Measurements from ENCODE around the gene CELSR2.
A peak's percentile ranks its signal among the peaks of the same experiment; 100 is the strongest.

The CELSR2 gene

GRCh38 chr1:109229531-109230127 lies 19.7 kb upstream of the CELSR2 start:
- no peak for DNase-seq

- DNase-seq, result no peak
Observed at GRCh38 chr1:109231066-109231465, 18.3 kb upstream of the CELSR2 start.

DNA sequence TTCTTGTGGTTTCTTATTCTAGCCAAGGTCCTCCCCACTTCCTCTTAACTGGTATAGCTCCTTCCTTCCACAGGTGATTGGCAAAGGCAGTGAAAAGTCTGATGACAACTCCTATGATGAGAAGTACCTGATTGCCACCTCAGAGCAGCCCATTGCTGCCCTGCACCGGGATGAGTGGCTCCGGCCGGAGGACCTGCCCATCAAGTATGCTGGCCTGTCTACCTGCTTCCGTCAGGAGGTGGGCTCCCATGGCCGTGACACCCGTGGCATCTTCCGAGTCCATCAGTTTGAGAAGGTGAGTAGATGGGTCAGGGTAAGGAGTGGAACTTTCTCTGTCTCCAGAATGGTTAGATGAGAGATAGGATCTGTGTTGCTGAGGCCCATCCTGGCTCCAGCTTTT lies 14.2 kb upstream of the CELSR2 start:
- no peak for DNase-seq

DNA sequence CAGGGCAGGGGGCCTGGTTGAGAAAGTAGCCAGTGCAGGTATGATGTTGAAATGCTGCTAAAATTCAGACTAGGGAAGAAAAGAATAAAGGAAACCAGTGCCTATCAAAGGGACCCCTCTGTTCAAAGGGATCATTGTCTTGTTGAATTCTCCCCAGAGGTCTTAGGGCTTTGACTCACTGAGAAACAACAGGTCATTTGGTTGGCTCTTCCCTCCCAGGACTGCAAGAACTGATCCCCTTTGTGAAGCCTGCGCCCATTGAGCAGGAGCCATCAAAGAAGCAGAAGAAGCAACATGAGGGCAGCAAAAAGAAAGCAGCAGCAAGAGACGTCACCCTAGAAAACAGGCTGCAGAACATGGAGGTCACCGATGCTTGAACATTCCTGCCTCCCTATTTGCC lies 11.8 kb upstream of the CELSR2 start:
- DNase-seq, result no peak

DNA sequence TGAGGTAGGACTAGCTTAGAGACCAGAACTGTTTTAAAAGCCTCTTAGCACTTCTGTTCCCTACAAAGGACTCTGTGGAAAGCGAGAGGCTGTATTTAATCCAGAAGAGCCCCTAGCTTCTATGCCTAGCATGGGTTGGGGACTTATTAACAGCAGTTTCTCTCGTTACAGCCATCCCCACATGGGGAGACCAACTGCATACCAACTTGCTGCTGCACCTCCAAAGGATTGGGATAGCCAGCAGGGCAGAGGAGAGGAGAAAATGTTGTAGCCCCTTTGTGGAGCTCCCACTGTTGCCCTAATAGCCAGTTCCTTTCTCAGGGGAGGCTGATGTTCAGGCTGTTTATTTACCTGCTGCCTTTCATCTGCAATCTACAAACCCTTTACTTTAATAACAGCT lies 11.0 kb upstream of the CELSR2 start:
- DNase-seq, result no peak

GRCh38 chr1:109239047-109239408 lies 10.3 kb upstream of the CELSR2 start:
- DNase-seq, result no peak

GRCh38 chr1:109239409-109240068 lies 9.8 kb upstream of the CELSR2 start:
- peak; percentile 61 for DNase-seq

- peak; percentile 32 for DNase-seq
Observed at GRCh38 chr1:109240158-109241152, 8.9 kb upstream of the CELSR2 start.

DNA sequence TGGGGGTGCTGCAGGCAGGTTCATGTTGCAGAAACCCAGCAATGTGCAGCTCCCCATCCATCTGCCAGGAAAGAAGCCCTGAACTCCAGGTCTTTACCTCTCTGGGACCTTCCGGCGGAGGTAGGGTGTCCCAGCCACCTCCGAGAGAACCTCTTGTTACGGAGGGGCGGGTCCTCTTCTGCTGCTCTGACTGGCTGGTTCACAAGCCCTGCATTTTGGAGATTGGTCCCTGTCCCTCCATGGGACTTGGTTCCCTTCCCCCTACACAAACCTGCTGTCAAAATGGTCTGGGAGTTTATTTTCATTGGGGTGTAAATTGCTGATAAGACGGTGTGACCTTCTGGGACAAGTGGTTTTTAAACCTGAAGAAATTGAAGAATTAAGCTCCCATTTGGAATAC lies 8.0 kb upstream of the CELSR2 start:
- DNase-seq, result no peak

DNA sequence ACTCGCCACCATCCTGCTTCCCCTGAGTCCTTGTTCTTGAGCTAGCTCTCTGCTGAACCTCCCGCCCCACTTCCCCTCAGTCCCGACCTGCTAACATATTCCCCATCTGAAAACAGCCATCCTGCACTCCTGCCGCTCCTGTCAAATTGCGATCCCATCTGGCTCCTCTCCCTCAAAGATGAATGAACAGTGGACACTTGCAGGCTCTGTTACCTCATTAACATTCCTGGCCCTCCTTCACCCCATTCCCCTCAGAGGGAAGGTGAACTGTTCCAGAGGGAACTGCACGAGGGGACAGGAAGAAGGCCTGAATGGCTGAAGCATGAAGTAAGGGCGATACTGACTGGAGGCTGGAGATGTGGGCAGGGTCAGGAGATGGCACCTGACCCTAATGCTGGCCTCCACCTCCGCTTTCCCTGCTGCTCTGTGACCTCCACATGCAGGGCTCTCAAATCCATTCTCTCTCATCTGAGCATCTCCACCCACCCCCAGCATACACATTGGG lies 7.4 kb upstream of the CELSR2 start:
- no peak for DNase-seq

DNA sequence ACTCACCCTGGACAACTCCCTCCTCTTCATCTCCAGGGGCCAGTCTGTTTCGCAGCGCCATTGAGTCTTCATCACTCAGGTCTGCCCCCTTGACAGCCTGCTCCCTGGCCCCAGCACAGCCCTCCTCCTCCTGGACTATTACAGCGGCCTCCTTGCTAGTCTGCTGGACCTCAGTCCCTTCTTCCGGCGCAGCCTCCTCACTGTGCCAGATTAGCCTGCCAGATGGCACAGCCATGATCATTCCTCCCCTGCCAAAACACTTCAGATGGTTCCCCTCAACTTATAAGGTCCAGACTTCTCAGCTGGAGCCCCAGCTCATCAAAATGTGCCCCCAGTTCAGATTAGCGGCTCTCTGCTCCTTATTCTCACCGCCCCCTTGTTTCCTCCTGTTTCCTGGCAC lies 7.0 kb upstream of the CELSR2 start:
- DNase-seq, result no peak

DNA sequence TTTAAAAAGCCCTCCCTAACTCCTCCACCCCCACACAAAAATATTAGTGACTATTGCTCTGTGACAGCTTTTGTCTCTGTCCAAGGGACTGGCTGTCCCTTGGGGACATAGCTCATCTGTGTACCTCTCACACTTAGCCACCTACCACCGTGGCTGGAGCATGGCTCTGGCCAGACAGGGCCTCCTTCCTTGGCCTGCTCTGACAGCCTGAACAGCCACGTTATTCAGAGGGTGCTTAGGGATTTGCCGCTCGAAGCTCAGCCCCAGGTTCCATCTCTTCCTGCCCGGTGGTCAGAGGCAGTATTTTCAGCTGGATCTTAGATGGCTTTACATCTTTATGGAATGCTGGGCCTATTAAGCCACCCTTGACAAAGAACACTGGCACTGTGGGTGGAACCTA lies 6.1 kb upstream of the CELSR2 start:
- no peak for DNase-seq

- no peak for DNase-seq
Observed at GRCh38 chr1:109243860-109244552, 5.3 kb upstream of the CELSR2 start.

- no peak for DNase-seq
Observed at GRCh38 chr1:109246141-109246551, 3.2 kb upstream of the CELSR2 start.

DNA sequence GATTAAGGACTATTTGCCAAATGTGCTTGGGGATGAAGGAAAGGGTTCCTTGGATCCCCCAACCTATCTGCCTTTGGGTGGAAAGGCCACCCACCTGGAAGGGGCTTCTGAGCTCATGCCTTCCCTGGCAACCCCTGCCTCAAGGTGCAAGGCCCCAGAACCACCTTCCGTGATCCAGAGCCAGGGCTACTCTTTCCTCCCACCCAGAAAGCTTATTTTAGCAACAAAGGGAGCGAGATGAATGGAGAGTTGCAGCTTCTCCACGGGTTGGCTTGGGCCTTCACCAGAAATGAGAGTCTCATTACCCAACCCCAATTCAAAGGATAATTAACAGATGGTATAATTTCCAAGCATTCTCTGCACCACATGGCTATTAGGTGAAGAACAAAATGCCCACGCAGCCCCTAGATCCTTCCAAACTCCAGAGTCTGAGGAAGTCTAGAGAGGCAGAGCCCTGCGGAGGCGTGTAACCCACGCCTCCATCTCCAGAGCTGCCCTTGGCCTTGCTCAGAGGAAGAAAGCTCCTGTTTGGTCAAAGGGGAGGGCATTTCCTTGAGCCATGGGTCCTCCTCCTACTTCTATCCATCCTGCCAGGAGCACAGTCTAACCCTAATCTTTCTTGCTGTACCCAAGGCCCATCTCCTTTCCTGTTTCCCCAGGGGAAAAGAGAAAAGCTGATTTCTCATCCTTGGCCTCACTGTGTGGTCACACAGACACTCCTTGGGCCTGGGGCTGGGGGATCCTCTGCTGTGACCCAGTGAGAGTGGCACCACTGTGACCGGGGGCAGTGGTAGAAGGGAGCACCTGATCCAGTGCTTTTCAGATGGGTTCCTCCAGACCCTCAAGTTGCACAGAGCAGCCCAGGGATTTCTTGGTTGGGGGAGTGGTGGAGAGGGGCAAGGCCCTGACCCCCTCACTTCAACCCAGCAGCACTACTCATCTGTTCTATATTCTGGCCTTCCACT lies 1.7 kb upstream of the CELSR2 start:
- DNase-seq, result no peak

DNA sequence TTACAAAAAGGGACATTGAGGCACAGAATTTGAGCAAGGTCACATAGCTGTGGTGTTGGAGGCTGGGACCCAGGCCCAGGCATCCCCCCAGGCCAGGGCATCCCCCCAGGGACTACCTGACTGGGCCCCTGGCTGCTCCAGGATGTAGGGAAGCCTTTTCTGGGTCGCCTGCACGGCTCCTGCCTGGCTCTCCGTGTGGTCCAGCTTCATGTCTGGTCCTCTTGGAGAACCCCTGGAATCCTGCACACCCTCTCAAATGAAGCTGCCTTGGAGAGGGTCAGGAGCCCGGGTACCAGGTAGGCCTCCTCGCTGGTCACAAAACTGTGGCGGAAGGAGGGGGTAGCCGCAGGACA lies 919 bp upstream of the CELSR2 start:
- no peak for DNase-seq

DNA sequence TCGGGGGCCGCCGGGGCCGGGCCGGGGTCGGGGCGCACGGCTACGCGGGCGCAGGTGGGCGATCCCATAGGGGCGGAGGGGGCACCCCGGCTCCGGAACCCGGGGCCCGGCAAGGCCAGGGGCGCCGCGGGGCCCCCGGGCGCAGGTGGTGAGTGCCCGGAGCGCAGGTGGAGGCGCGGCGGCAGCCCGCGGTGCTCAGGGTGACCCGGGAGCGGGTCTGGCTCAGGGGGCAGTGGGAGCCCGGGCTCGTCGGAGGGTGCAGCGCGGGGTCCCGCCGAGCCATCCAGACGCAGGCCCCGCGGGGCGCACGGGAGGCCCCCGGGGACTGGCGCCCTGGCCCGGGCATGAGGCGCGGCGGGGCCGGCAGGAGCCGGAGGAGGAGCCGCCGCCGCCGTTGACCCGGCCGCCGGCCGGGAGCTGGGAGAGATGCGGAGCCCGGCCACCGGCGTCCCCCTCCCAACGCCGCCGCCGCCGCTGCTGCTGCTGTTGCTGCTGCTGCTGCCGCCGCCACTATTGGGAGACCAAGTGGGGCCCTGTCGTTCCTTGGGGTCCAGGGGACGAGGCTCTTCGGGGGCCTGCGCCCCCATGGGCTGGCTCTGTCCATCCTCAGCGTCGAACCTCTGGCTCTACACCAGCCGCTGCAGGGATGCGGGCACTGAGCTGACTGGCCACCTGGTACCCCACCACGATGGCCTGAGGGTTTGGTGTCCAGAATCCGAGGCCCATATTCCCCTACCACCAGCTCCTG lies 489 bp downstream of the CELSR2 start:
- peak; percentile 6 for DNase-seq

DNA sequence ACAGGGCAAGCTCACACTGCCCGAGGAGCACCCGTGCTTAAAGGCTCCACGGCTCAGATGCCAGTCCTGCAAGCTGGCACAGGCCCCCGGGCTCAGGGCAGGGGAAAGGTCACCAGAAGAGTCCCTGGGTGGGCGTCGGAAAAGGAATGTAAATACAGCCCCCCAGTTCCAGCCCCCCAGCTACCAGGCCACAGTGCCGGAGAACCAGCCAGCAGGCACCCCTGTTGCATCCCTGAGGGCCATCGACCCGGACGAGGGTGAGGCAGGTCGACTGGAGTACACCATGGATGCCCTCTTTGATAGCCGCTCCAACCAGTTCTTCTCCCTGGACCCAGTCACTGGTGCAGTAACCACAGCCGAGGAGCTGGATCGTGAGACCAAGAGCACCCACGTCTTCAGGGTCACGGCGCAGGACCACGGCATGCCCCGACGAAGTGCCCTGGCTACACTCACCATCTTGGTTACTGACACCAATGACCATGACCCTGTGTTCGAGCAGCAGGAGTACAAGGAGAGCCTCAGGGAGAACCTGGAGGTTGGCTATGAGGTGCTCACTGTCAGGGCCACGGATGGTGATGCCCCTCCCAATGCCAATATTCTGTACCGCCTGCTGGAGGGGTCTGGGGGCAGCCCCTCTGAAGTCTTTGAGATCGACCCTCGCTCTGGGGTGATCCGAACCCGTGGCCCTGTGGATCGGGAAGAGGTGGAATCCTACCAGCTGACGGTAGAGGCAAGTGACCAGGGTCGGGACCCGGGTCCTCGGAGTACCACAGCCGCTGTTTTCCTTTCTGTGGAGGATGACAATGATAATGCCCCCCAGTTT lies 1.3 kb downstream of the CELSR2 start:
- DNase-seq, result no peak

- DNase-seq, result no peak
Observed at GRCh38 chr1:109251277-109252166, 2.2 kb downstream of the CELSR2 start.

Data from OCI-M1 (cell line).